SK-N-SH (cell line): Measurements from ENCODE around the gene RAB17. TPM values are rescaled to one million over a fixed set of nuclear protein-coding genes. Genes with fewer than 3 reads are reported as not detected.

Source experiments
- CTCF ChIA-PET: fragments of 300-600, 350-600 bp; formaldehyde crosslinking; extraction: SDS; loops from one replicate; lab custom pipeline; 2021; lab: Yijun Ruan, JAX
- POLR2A ChIA-PET: fragments of 350-600 bp; sonication (Branson Sonifier 250); formaldehyde crosslinking; extraction: SDS; loops from one replicate; lab custom pipeline; 2020; ENCODE audit warnings: antibody characterized with exemption, inconsistent platforms; lab: Yijun Ruan, JAX
- DNase-seq: peaks from one replicate; pipeline ENCODE4 v3.0.0; 2012
- H2AFZ ChIP-seq: fragments of 200-600 bp; sonication (generic); 2 replicates; pipeline ENCODE4 v1.8.1; 2016; ENCODE audit warnings: antibody characterized with exemption, mild to moderate bottlenecking, low read depth
- H3F3A ChIP-seq: fragments of 200-600 bp; sonication (generic); replicated peaks from 2 replicates; pipeline ENCODE3; 2016; ENCODE audit warnings: antibody characterized with exemption, mild to moderate bottlenecking; ENCODE audit not compliant: insufficient read depth
- H3K27ac ChIP-seq, 2 experiments: fragments of 200-500 bp in 1 of 2; fragments of 200-600 bp in 1 of 2; sonication (Bioruptor generic) in 1 of 2; sonication (generic), shearing (Covaris generic) in 1 of 2; 2 replicates each; pipeline versions ENCODE4 v1.5.1 to v1.6.1; 2014 to 2016; ENCODE audit warnings: low read depth in 2 of 2, inconsistent platforms in 1 of 2, low read length in 1 of 2, mild to moderate bottlenecking in 1 of 2, mixed read lengths in 1 of 2
- H3K27me3 ChIP-seq: fragments of 200-600 bp; sonication (generic), shearing (Covaris generic); 2 replicates; pipeline ENCODE4 v1.6.1; 2016; ENCODE audit warnings: mixed run types; ENCODE audit not compliant: insufficient read depth
- H3K36me3 ChIP-seq, 2 experiments: fragments of 200-500 bp in 1 of 2; fragments of 200-600 bp in 1 of 2; sonication (Bioruptor generic) in 1 of 2; sonication (generic) in 1 of 2; replicated peaks in 1 of 2; 2 replicates each; pipeline versions ENCODE3 to v1.5.1; 2014 to 2016; ENCODE audit warnings: low read length in 1 of 2, mild to moderate bottlenecking in 1 of 2; ENCODE audit not compliant: insufficient read depth in 2 of 2, control insufficient read depth in 1 of 2
- H3K4me1 ChIP-seq, 2 experiments: fragments of 200-500 bp in 1 of 2; fragments of 200-600 bp in 1 of 2; sonication (Bioruptor generic) in 1 of 2; sonication (generic), shearing (Covaris generic) in 1 of 2; 2 replicates each; pipeline versions ENCODE4 v1.5.1 to v1.6.1; 2014 to 2016; ENCODE audit warnings: low read depth in 1 of 2, low read length in 1 of 2, mixed run types in 1 of 2; ENCODE audit not compliant: insufficient read depth in 2 of 2, control insufficient read depth in 1 of 2
- H3K4me2 ChIP-seq: fragments of 200-600 bp; sonication (generic), shearing (Covaris generic); 2 replicates; pipeline ENCODE4 v1.6.1; 2017; ENCODE audit warnings: mixed run types
- H3K4me3 ChIP-seq, 2 experiments: fragments of 200-500 bp in 1 of 2; fragments of 200-600 bp in 1 of 2; sonication (Bioruptor generic) in 1 of 2; sonication (generic), shearing (Covaris generic) in 1 of 2; 2 replicates each; pipeline versions ENCODE4 v1.5.1 to v1.8.1; 2014 to 2016; ENCODE audit warnings: low read depth in 2 of 2, inconsistent platforms in 1 of 2, low read length in 1 of 2, mild to moderate bottlenecking in 1 of 2, mixed read lengths in 1 of 2, moderate library complexity in 1 of 2
- H3K79me2 ChIP-seq: fragments of 200-600 bp; sonication (generic); 2 replicates; pipeline ENCODE4 v1.8.1; 2017; ENCODE audit warnings: mild to moderate bottlenecking; ENCODE audit not compliant: insufficient read depth
- H3K9ac ChIP-seq: fragments of 200-600 bp; sonication (generic); 2 replicates; pipeline ENCODE4 v1.6.1; 2017; ENCODE audit warnings: mixed run types
- H3K9me2 ChIP-seq: fragments of 200-600 bp; sonication (generic); 2 replicates; pipeline ENCODE4 v1.6.1; 2017; ENCODE audit warnings: mixed run types
- H3K9me3 ChIP-seq: fragments of 200-600 bp; sonication (generic); 2 replicates; pipeline ENCODE4 v1.6.1; 2017; ENCODE audit warnings: mixed run types, mild to moderate bottlenecking, moderate library complexity
- H4K20me1 ChIP-seq: fragments of 200-600 bp; sonication (generic); 2 replicates; pipeline ENCODE4 v1.6.1; 2017; ENCODE audit warnings: mild to moderate bottlenecking, mixed run types; ENCODE audit not compliant: insufficient read depth
- CTCF ChIP-seq: fragments of 200-600 bp; sonication (generic); IDR thresholded peaks from 2 replicates; pipeline ENCODE4 v1.6.1; 2017; ENCODE audit warnings: antibody characterized with exemption, mild to moderate bottlenecking, moderate library complexity
- ELF1 ChIP-seq: IDR thresholded peaks from 2 replicates; pipeline ENCODE4 v1.4.0; 2012
- EP300 ChIP-seq, 2 experiments: IDR thresholded peaks; 2 replicates each; pipeline versions ENCODE4 v1.4.0 to v1.6.1; 2012; ENCODE audit warnings: borderline replicate concordance in 1 of 2, low read depth in 1 of 2, low read length in 1 of 2
- FOXJ3 ChIP-seq: sonication (generic); formaldehyde crosslinking; IDR thresholded peaks from 2 replicates; pipeline ENCODE4 v1.5.1; 2020; ENCODE audit warnings: mild to moderate bottlenecking, missing genetic modification reagents
- MAX ChIP-seq: IDR thresholded peaks from 2 replicates; pipeline ENCODE4 v1.4.0; 2012; ENCODE audit warnings: low read depth
- MEF2A ChIP-seq: IDR thresholded peaks from 2 replicates; pipeline ENCODE4 v1.4.0; 2012; ENCODE audit warnings: low read depth, borderline replicate concordance
- NFIC ChIP-seq: IDR thresholded peaks from 2 replicates; pipeline ENCODE4 v1.4.0; 2012; ENCODE audit warnings: borderline replicate concordance
- RAD21 ChIP-seq: IDR thresholded peaks from 2 replicates; pipeline ENCODE4 v1.6.1; 2012; ENCODE audit warnings: mild to moderate bottlenecking, low read length
- TAF1 ChIP-seq: IDR thresholded peaks from 2 replicates; pipeline ENCODE4 v1.6.1; 2012; ENCODE audit warnings: low read depth, mild to moderate bottlenecking, low read length, moderate library complexity, borderline replicate concordance
- USF2 ChIP-seq: fragments of 150-350 bp; IDR thresholded peaks from 2 replicates; pipeline ENCODE4 v1.6.1; 2017; ENCODE audit warnings: antibody characterized with exemption, low read length, low read depth, borderline replicate concordance
- WGBS: methylation state at CpG from one replicate; pipeline ENCODE4 v1.1.6; 2017; ENCODE audit warnings: low lambda C conversion rate; 5-methylcytosine and 5-hydroxymethylcytosine counted together
- polyA plus RNA-seq, 3 experiments: library from polyadenylated mRNA; depleted of rRNA; stranded (reverse); fragments of >200 nt; gene quantifications; 2 replicates each; pipeline ENCODE4 v1.2.3, GENCODE V29; 2012

Gene RAB17
- polyA plus RNA-seq, 1 of the 3 experiments (the other 2 are of a cell fraction) = 0.10 TPM

GRCh38 chr2:237598468-237599208 lies 8.1 kb upstream of the RAB17 start:
- Histone ChIP-seq H3K4me2 (no peak overlapping the region), H3K79me2 (no peaks in the 10 kb centered on the region), H3K27ac (no peak overlapping the region), H3K9ac (no peak overlapping the region), H4K20me1 (no peaks in the 10 kb centered on the region), H3K9me3 (no peaks in the 10 kb centered on the region), H3K4me3 (no peak overlapping the region), H2AFZ (no peak overlapping the region), H3K9me2 (no peaks in the 10 kb centered on the region), H3K27me3 (no peaks in the 10 kb centered on the region), H3K4me1 (peaks cover 0 to 3% of the 10 kb centered on the region in 2 experiments; a peak in 1 of 4 replicates), H3F3A (no peaks in the 10 kb centered on the region), H3K36me3 (no peaks in the 10 kb centered on the region)
- ChIA-PET CTCF (interaction anchor here (5.1 kb wide), 1 partner anchor 15 kb away, joined by 31 read pairs; no protein-coding TSS in a partner anchor), POLR2A (no interaction called here)
- WGBS = 87% methylated on average over 14 of the region's 14 CpGs
- no peak for TF ChIP-seq RAD21
- no peak for TF ChIP-seq MAX
- DNase-seq = no peak

GRCh38 chr2:237597196-237598145 lies 6.9 kb upstream of the RAB17 start:
- Histone ChIP-seq H3K9me2 (no peaks in the 10 kb centered on the region), H3K9me3 (no peaks in the 10 kb centered on the region), H3K27ac (no peak overlapping the region), H2AFZ (no peak overlapping the region), H3K36me3 (no peaks in the 10 kb centered on the region), H3K79me2 (no peaks in the 10 kb centered on the region), H3K4me2 (no peak overlapping the region), H3K27me3 (no peaks in the 10 kb centered on the region), H3K4me3 (no peak overlapping the region), H3K9ac (no peak overlapping the region), H3K4me1 (peaks cover 0 to 3% of the 10 kb centered on the region in 2 experiments; a peak in 1 of 4 replicates), H4K20me1 (no peaks in the 10 kb centered on the region), H3F3A (no peaks in the 10 kb centered on the region)
- TF ChIP-seq MEF2A (no peak), FOXJ3 (no peak), NFIC (no peak), RAD21 (no peak), CTCF (no peak), USF2 (no peak), TAF1 (no peak), EP300 (IDR thresholded peaks at IDR 0.05; ENCODE audit: borderline replicate concordance in 1 of 2, low read depth in 1 of 2, low read length in 1 of 2) (no peak), ELF1 (no peak)
- 86% methylated on average over 29 of the region's 29 CpGs for WGBS
- DNase-seq = no peak
- ChIA-PET POLR2A (no interaction called here), CTCF (no interaction called here)
